ENCODE data around the gene PRCC. TPM values are rescaled to one million over a fixed set of nuclear protein-coding genes. Genes with fewer than 3 reads are reported as not detected.

Gene PRCC
- total RNA-seq, 4 donors from 2014 or later, result 25.1 to 44.6 (median 30.8) TPM

DNA sequence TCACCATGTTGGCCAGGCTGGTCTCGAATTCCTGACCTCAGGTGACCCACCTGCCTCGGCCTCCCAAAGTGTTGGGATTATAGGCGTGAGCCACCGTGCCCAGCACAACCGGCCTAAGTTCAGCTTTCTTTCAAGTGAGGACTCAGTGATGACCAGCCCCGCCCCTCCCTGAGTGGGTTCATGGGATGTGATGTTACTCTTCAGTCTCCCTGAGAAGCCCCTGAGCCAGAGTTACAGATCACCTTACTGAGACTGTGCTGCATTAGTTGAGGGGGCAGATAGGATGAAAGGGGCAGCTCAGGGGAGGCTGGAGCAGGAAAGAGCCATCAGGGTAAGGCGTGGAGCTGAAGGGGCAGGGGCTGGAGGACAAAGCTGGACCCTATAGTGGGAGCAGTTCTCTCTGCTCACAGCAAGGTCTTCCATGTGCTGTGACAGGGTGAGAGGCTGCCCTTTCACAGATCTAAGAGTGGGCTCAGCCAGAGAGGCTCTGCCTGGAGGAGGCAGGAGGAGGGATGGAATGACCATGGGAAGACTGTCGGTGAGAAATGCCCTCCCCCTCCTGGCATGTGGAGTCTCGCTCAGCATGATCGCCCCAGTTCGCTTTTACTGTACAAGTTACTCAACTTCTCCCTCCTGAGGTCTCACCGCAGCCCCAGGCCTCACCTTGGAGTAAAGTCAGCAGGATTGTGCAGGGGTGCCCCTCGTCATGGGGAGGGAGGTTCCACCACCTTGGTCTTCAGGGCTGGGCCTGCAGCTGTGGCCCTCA, 35.9 kb downstream of the PRCC start:
- Histone ChIP-seq H3K4me1 (peaks cover 0 to 45% (median 1%) of the 10 kb centered on the region in 4 donors), H3K9me3 (no peaks in the 10 kb centered on the region), H3K27ac (no peak overlapping the region), H3K27me3 (no peaks in the 10 kb centered on the region), H3K4me3 (no peak overlapping the region), H3K36me3 (peaks cover 0 to 36% (median 11%) of the 10 kb centered on the region in 3 donors)
- TF ChIP-seq EP300 (IDR thresholded peaks at IDR 0.05) (no peak), POLR2A (IDR thresholded peaks at IDR 0.05) (no peak)
- TF ChIP-seq, protein P1, sequence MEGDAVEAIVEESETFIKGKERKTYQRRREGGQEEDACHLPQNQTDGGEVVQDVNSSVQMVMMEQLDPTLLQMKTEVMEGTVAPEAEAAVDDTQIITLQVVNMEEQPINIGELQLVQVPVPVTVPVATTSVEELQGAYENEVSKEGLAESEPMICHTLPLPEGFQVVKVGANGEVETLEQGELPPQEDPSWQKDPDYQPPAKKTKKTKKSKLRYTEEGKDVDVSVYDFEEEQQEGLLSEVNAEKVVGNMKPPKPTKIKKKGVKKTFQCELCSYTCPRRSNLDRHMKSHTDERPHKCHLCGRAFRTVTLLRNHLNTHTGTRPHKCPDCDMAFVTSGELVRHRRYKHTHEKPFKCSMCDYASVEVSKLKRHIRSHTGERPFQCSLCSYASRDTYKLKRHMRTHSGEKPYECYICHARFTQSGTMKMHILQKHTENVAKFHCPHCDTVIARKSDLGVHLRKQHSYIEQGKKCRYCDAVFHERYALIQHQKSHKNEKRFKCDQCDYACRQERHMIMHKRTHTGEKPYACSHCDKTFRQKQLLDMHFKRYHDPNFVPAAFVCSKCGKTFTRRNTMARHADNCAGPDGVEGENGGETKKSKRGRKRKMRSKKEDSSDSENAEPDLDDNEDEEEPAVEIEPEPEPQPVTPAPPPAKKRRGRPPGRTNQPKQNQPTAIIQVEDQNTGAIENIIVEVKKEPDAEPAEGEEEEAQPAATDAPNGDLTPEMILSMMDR (IDR thresholded peaks at IDR 0.05), result no peak
- no peak for DNase-seq (ENCODE audit: low spot score in 2 of 2)
- WGBS, 2 donors, result 83 to 84% methylated on average over 13 of the region's 13 CpGs

DNA sequence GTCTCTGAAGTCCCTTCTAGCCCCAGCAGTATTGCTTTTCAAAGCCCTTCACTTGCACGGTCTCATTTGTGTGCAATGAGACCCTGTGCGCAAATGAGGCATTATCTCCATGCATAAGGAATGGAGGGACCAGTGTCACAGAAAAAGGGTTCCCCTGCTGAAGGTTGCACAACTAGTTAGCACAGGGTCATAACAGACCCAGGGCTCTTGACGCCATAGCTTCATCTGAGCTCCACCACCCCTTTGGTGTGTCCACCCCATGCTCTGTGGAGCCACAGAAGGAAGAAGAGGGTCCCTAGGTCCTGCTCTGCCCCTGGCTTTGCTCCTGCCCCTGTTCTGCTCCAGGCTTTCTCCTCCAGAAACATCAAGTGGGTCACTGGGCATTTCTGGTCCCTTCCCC, 36.7 kb downstream of the PRCC start:
- H3K27me3 ChIP-seq, result no peaks in the 10 kb centered on the region
- H3K9me3 ChIP-seq, result no peaks in the 10 kb centered on the region
- no peak overlapping the region for H3K27ac ChIP-seq
- no peak overlapping the region for H3K4me3 ChIP-seq
- DNase-seq (ENCODE audit: low spot score in 2 of 2), result no peak
- WGBS, 2 donors, result 63 to 67% methylated on average over 3 of the region's 3 CpGs
- H3K36me3 ChIP-seq, result peaks cover 0 to 29% (median 6%) of the 10 kb centered on the region in 3 donors
- peaks cover 0 to 45% (median 1%) of the 10 kb centered on the region in 4 donors for H3K4me1 ChIP-seq
- TF ChIP-seq, protein P1 (IDR thresholded peaks at IDR 0.05), result no peak
- TF ChIP-seq POLR2A (IDR thresholded peaks at IDR 0.05) (no peak), EP300 (IDR thresholded peaks at IDR 0.05) (no peak)

DNA sequence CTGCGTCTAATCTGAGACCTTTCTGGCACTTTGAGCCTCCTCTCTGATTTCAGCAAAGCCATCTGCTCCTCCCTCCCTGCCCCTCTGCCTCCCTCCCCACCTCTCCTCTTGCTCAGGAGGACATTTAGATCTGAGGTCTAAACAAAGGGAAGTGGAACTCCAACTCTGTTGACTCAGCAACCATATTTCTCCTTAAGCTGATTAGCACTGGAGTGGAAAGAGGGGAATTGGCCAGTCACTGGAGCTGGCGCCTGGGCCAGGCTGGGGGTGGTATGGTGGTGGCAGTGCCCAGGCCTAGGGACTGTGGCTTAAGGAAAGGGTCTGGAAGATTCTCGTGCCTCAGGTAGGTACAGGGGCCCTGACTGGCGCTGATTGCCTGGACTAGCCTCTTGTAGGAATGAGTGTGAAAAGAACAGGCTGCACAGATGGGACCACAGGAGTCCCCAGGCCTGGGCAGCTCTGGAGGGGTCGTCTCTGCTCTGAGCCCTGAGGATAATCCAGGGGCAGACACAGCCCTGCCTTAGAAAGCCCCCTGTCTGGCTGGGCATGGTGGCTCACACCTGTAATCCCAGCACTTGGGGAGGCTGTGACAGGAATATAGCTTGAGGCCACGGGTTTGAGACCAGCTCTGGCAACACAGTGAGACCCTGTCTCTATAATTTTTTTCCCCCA, 37.4 kb downstream of the PRCC start:
- TF ChIP-seq, protein P1 (IDR thresholded peaks at IDR 0.05), result no peak
- TF ChIP-seq EP300 (IDR thresholded peaks at IDR 0.05) (no peak), POLR2A (IDR thresholded peaks at IDR 0.05) (no peak)
- Histone ChIP-seq H3K27me3 (no peaks in the 10 kb centered on the region), H3K36me3 (peaks cover 0 to 24% (median 6%) of the 10 kb centered on the region in 3 donors), H3K9me3 (no peaks in the 10 kb centered on the region), H3K4me1 (peaks cover 0 to 45% (median 1%) of the 10 kb centered on the region in 4 donors), H3K4me3 (no peak overlapping the region), H3K27ac (peak overlapping the region in 1 of 4 donors; percentile 9)
- no peak for DNase-seq (ENCODE audit: low spot score in 2 of 2)
- 63 to 64% methylated on average over 6 of the region's 6 CpGs for WGBS, 2 donors

DNA sequence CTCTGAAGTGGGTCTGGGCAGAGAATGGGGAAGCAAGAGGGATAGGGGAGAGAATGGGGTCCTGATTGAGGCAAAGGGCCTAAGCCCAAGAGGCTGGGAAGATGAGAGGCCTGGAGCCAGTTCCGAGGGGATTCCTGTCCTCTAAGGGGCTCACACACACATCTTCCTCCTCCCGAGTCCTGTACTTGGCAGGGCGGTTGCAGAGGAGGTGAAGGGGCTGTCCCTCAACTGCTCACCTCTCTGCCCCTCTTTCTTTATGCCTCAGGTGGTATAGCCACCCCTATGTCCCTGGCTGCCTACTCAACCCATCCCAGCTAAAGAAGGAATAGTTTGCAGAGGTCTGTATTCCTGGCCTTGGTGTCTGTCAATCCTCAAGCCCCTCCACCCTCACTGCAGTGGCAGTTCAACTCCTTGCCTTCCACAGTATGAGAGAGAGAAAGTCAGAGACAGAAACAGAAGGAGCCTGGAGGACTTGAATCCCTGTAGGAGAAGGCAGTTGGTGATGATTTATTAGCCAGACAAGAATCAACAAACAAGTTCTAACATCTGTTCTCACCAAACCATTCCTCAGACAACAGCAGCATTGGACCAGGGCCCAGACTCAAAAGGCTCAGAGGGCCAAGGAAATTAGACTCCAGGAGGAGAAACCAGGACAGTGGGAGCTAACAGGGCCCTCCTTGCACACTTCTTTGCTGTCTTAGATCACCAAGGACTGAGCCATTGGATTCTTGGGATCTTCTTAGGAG, 38.6 kb downstream of the PRCC start:
- Histone ChIP-seq H3K27ac (no peak overlapping the region), H3K36me3 (peaks cover 0 to 12% (median 0%) of the 10 kb centered on the region in 3 donors), H3K27me3 (no peaks in the 10 kb centered on the region), H3K4me3 (no peak overlapping the region), H3K4me1 (peaks cover 0 to 40% (median 1%) of the 10 kb centered on the region in 4 donors), H3K9me3 (no peaks in the 10 kb centered on the region)
- TF ChIP-seq EP300 (IDR thresholded peaks at IDR 0.05), result peak in 1 of 2 donors; percentile 35
- TF ChIP-seq, protein P1 (IDR thresholded peaks at IDR 0.05), result no peak
- no peak for TF ChIP-seq POLR2A (IDR thresholded peaks at IDR 0.05)
- DNase-seq (ENCODE audit: low spot score in 2 of 2), result peak; percentile 51 to 76
- WGBS, 2 donors, result 87 to 88% methylated on average over 3 of the region's 3 CpGs
